Activated T-cell treated with anti-CD3 and anti-CD28 coated beads, Interleukin-2, amount 50 U/mL, for 72 hours (primary cell): ENCODE data around the gene CSN2. TPM values are rescaled to one million over a fixed set of nuclear protein-coding genes. Genes with fewer than 3 reads are reported as not detected.

Experiments used
- ATAC-seq, 2 donors: fragments of 150-1000 bp; cut with Tn5 transposase; replicated peaks in 1 of 2; 2 replicates each; pipeline ENCODE4 v1.10.0; 2021; ENCODE audit warnings: moderate library complexity in 2 of 2, mild to moderate bottlenecking in 1 of 2
- DNase-seq, 2 donors: peaks; one replicate each; pipeline ENCODE4 v3.0.0; 2021 to 2022; ENCODE audit warnings: mixed read lengths in 1 of 2
- H3K27ac Mint-ChIP-seq: one replicate; pipeline ENCODE4 v1.8.0; 2022; ENCODE audit warnings: mild to moderate bottlenecking, moderate library complexity, mixed read lengths
- H3K27me3 Mint-ChIP-seq: one replicate; pipeline ENCODE4 v1.8.0; 2022; ENCODE audit warnings: low read depth, mixed read lengths
- H3K36me3 Mint-ChIP-seq, 2 donors: one replicate each; pipeline ENCODE4 v1.8.0; 2022; ENCODE audit warnings: mixed read lengths in 2 of 2, mild to moderate bottlenecking in 1 of 2; ENCODE audit not compliant: insufficient read depth in 2 of 2
- H3K4me1 Mint-ChIP-seq: one replicate; pipeline ENCODE4 v1.8.0; 2022; ENCODE audit warnings: low read depth, mixed read lengths
- H3K4me3 Mint-ChIP-seq, 2 donors: one replicate each; pipeline ENCODE4 v1.8.0; 2022; ENCODE audit warnings: mild to moderate bottlenecking in 2 of 2, mixed read lengths in 2 of 2, moderate library complexity in 2 of 2
- H3K9me3 Mint-ChIP-seq, 2 donors: one replicate each; pipeline ENCODE4 v1.8.0; 2022; ENCODE audit warnings: mixed read lengths in 2 of 2
- total RNA-seq, 2 donors: library from RNA; stranded (reverse); gene quantifications; one replicate each; pipeline ENCODE4 v1.2.3, GENCODE V29; 2022

CSN2 gene
- total RNA-seq, result not detected

DNA sequence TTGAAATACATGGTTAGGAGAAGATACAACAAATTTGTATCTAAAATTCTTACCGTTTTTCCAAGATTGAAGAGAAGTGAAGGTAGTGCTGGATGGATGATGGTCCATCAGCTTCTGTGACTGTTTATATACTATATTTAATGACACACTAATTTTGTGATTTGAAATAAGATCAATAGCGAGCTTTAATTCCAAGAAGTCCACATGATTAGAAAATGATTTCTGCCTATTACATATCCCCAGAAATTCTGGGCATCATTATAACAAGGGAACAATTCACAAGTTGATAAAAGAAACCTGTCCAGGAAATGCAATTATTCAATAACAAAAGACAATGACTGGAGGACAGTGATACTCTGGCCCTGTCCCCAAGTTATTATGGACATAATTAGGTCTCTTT, at the start of gene CSN2:
CSN2 (minus strand) TSS at position 101 of the 400 bp plus-strand sequence. CDS start 4,733 bp downstream, outside the sequence.
- Mint-ChIP-seq H3K36me3 (no peaks in the 10 kb centered on the region), H3K27me3 (no peaks in the 10 kb centered on the region), H3K27ac (no peak within 1 kb of the TSS), H3K9me3 (no peaks in the 10 kb centered on the region), H3K4me3 (no peak within 1 kb of the TSS), H3K4me1 (no peaks in the 10 kb centered on the region)
- no peak for DNase-seq
- ATAC-seq, result no peak

DNA sequence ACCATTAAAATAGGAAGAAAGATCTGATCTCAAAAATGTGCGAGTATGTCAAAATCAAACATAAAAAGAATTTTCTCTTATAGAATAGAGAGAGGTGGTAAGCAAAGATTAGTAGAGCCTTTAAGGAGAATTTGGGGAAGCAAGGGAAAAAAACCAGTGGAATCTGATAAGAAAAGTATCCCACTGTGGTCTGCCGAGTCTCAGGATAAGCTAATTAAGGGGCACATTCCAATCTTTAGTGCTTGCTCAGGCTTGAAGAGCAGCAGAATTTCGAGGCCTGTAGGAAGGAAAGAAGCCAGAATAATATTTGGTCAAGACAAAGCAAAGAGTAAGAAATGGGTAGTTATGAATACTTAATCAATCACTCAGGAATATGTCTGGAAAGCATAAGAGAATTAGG, 43.2 kb upstream of the CSN2 start:
- H3K4me3 Mint-ChIP-seq, result no peak overlapping the region
- no peak overlapping the region for H3K27ac Mint-ChIP-seq
- no peaks in the 10 kb centered on the region for H3K27me3 Mint-ChIP-seq
- H3K4me1 Mint-ChIP-seq, result no peaks in the 10 kb centered on the region
- no peaks in the 10 kb centered on the region for H3K36me3 Mint-ChIP-seq
- peaks cover 0 to 3% of the 10 kb centered on the region in 2 donors for H3K9me3 Mint-ChIP-seq
- DNase-seq (no peak), ATAC-seq (no peak)

DNA sequence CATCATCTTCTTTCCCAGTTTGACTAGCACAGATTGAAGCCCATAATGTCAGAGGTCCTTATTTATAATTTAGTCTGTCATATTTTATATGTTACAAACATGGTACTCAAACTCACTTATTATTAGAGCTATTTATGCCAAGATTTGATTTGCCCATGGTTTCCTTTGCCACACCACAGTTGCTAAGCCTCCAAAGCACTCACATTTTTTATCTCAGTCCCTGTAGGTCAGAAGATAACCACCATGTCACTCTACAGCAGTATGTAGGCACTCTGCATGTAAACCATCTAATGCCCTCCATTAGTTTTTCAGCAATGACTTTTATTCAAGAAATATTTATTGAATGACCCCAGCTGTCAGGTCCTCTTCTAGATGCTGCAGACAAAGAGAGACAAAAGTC, 37.0 kb upstream of the CSN2 start:
- peaks cover 6% of the 10 kb centered on the region for H3K27me3 Mint-ChIP-seq
- H3K27ac Mint-ChIP-seq, result no peak overlapping the region
- ATAC-seq, result no peak
- no peak for DNase-seq
- no peak overlapping the region for H3K4me3 Mint-ChIP-seq
- no peaks in the 10 kb centered on the region for H3K36me3 Mint-ChIP-seq
- no peaks in the 10 kb centered on the region for H3K4me1 Mint-ChIP-seq
- peaks cover 0 to 3% of the 10 kb centered on the region in 2 donors for H3K9me3 Mint-ChIP-seq

GRCh38 chr4:70000711-70001110, 35.2 kb upstream of the CSN2 start:
- Mint-ChIP-seq H3K36me3 (no peaks in the 10 kb centered on the region), H3K4me1 (no peaks in the 10 kb centered on the region), H3K27me3 (peaks cover 6% of the 10 kb centered on the region), H3K9me3 (peaks cover 0 to 3% of the 10 kb centered on the region in 2 donors), H3K27ac (no peak overlapping the region), H3K4me3 (no peak overlapping the region)
- DNase-seq (no peak), ATAC-seq (no peak)

DNA sequence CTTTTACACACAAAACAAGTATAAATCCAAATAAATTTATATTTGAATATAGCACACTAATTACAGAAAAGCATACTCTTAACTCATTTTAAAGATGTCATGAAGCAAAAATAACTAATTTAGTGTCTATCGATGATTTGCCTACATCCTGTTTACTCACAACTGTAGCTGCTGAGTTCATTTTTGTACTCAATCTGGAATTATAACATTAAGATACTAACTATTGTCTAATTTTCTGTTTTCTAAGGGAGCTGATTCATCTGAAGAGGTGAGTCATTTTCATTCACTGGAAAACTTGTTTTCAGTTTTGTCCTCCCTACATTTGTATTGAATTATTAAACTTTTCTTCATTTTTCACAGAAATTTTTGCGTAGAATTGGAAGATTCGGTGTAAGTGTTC, 33.9 kb upstream of the CSN2 start:
- H3K4me1 Mint-ChIP-seq, result no peaks in the 10 kb centered on the region
- H3K4me3 Mint-ChIP-seq, result no peak overlapping the region
- peaks cover 6% of the 10 kb centered on the region for H3K27me3 Mint-ChIP-seq
- H3K36me3 Mint-ChIP-seq, result no peaks in the 10 kb centered on the region
- ATAC-seq, result no peak
- H3K27ac Mint-ChIP-seq, result no peak overlapping the region
- no peak for DNase-seq
- peaks cover 0 to 3% of the 10 kb centered on the region in 2 donors for H3K9me3 Mint-ChIP-seq

- no peaks in the 10 kb centered on the region for H3K4me1 Mint-ChIP-seq
- ATAC-seq (no peak), DNase-seq (no peak)
- H3K27ac Mint-ChIP-seq, result no peak within 1 kb of the TSS
- H3K4me3 Mint-ChIP-seq, result no peak within 1 kb of the TSS
- H3K27me3 Mint-ChIP-seq, result peaks cover 6% of the 10 kb centered on the region
- peaks cover 0 to 3% of the 10 kb centered on the region in 2 donors for H3K9me3 Mint-ChIP-seq
- no peaks in the 10 kb centered on the region for H3K36me3 Mint-ChIP-seq
Observed at GRCh38 chr4:69995526-69996016, 30.0 kb upstream of the CSN2 start, which contains the start of gene STATH. Gene STATH (plus strand): TSS chr4:69995966. CDS start chr4:69998438, 2,472 bp downstream.

- H3K4me1 Mint-ChIP-seq, result no peaks in the 10 kb centered on the region
- no peak overlapping the region for H3K4me3 Mint-ChIP-seq
- H3K27ac Mint-ChIP-seq, result no peak overlapping the region
- ATAC-seq (no peak), DNase-seq (no peak)
- no peaks in the 10 kb centered on the region for H3K36me3 Mint-ChIP-seq
- H3K9me3 Mint-ChIP-seq, result peaks cover 0 to 3% of the 10 kb centered on the region in 2 donors
- H3K27me3 Mint-ChIP-seq, result peaks cover 6% of the 10 kb centered on the region
Observed at GRCh38 chr4:69994782-69995181, 29.3 kb upstream of the CSN2 start.

DNA sequence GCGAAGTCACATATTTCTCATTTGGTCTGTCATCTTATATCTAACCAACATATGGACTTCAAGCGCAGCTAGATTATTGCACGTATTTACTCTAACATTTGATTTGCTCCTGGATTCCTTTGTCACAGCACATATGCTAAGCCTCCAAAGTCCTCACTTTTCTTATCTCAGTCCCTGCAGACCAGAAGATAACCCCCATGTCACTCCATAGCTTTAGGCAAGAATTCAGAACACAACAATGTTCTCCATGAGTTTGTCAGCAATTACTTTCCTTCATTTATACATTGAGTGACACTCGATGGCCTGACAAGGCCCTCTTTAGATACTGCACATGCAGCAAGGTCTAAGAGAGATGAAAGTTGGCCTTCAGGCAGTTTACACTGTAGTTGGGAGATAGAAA, 25.5 kb upstream of the CSN2 start:
- Mint-ChIP-seq H3K27me3 (no peaks in the 10 kb centered on the region), H3K9me3 (no peaks in the 10 kb centered on the region), H3K27ac (no peak overlapping the region), H3K4me3 (no peak overlapping the region), H3K4me1 (no peaks in the 10 kb centered on the region), H3K36me3 (no peaks in the 10 kb centered on the region)
- ATAC-seq (no peak), DNase-seq (no peak)

DNA sequence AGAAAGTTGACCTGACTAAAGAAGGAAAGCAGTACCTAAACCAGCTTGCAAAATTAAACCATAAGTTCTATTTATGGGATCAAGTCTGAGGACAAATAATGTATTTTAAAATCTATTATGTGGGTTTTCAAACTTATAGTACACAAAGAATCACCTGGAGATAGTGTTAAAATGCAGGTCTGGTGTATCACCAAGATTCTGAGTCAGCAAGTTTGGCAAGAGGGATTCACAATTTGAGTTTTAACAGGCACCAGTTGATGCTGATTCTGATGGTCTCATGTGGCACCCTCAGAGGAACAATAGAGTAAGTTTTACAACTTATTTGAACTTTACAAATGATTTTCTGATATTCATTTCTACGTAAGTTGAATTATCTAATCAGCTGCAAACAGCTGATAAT, 21.1 kb upstream of the CSN2 start:
- no peaks in the 10 kb centered on the region for H3K27me3 Mint-ChIP-seq
- ATAC-seq (no peak), DNase-seq (no peak)
- H3K36me3 Mint-ChIP-seq, result no peaks in the 10 kb centered on the region
- no peaks in the 10 kb centered on the region for H3K4me1 Mint-ChIP-seq
- no peak overlapping the region for H3K4me3 Mint-ChIP-seq
- H3K27ac Mint-ChIP-seq, result no peak overlapping the region
- H3K9me3 Mint-ChIP-seq, result no peaks in the 10 kb centered on the region

GRCh38 chr4:69984030-69984443, 18.5 kb upstream of the CSN2 start:
- DNase-seq (no peak), ATAC-seq (no peak)
- no peak overlapping the region for H3K4me3 Mint-ChIP-seq
- no peak overlapping the region for H3K27ac Mint-ChIP-seq
- no peaks in the 10 kb centered on the region for H3K27me3 Mint-ChIP-seq
- no peaks in the 10 kb centered on the region for H3K4me1 Mint-ChIP-seq
- H3K36me3 Mint-ChIP-seq, result no peaks in the 10 kb centered on the region
- peaks cover 0 to 1% of the 10 kb centered on the region in 2 donors for H3K9me3 Mint-ChIP-seq

DNA sequence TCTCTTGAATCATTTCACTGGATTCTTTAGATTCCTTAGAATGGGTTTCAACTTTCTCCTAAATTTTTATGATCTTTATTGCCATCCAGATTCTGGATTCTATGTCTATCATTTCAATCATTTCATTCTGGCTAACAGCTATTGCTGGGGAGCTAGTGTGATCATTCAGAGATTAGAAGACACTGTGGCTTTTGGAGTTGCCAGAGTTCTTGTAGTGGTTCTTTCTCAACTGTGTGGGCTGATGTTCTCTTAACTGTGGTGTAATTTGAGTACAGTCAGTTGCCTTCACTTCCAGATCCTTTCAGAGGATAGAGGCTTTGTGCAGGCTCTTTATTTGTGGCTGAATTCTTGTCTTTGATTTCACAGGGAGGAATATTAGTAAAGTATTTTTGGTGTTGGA, 12.1 kb upstream of the CSN2 start:
- DNase-seq (no peak), ATAC-seq (no peak)
- Mint-ChIP-seq H3K9me3 (peaks cover 0 to 4% of the 10 kb centered on the region in 2 donors), H3K36me3 (no peaks in the 10 kb centered on the region), H3K27ac (no peak overlapping the region), H3K27me3 (no peaks in the 10 kb centered on the region), H3K4me1 (no peaks in the 10 kb centered on the region), H3K4me3 (no peak overlapping the region)

- peaks cover 0 to 3% of the 10 kb centered on the region in 2 donors for H3K9me3 Mint-ChIP-seq
- H3K27ac Mint-ChIP-seq, result no peak overlapping the region
Observed at GRCh38 chr4:69974631-69975030, 9.1 kb upstream of the CSN2 start.

DNA sequence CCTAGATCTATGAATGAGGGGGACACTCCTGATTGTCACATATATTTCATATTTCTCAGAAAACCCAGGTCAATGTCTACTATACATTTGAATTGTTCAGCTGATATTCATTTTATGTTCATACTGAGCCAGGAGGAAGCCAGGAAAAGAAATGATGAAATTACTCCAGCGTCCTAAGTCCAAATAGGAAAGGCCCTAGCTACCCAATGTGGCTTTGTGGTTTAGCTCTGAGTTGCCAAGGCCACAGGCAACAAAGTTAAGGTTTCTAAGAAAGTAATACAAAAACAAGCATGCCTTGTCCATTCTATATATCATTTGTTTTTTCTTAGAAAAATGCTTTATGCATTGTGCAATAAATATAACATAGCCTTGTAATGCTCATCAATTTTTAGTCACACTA, 4.5 kb upstream of the CSN2 start:
- H3K9me3 Mint-ChIP-seq, result peaks cover 0 to 2% of the 10 kb centered on the region in 2 donors

More at GRCh38 chr4:69974631-69975030, 9.1 kb upstream of the CSN2 start:
- Mint-ChIP-seq H3K36me3 (no peaks in the 10 kb centered on the region), H3K4me1 (no peaks in the 10 kb centered on the region), H3K4me3 (no peak overlapping the region), H3K27me3 (no peaks in the 10 kb centered on the region)
- no peak for ATAC-seq
- no peak for DNase-seq

DNA sequence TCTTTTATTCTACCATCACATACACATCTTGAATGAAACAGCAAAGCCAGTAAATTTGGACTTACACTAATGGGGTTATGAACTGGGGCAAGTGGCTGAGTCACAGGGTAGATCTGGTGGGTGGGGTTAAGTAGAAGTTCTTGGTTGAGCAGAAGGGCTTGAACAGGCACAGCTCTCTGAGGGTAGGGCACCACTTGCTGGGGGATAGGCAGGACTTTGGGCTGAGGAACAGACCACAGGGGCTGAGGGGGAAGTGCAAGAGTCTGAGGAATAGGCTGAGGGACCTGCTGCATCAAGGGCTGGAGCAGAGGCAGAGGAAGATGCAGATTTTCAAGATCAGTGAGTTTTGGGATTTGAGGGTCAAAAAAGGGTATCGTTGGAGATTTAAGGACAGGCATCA, 8.3 kb downstream of the CSN2 start:
- Mint-ChIP-seq H3K27ac (no peak overlapping the region), H3K27me3 (no peaks in the 10 kb centered on the region), H3K4me3 (no peak overlapping the region), H3K9me3 (no peaks in the 10 kb centered on the region), H3K4me1 (no peaks in the 10 kb centered on the region), H3K36me3 (no peaks in the 10 kb centered on the region)
- ATAC-seq (no peak), DNase-seq (no peak)

More for the DNA sequence above, 4.5 kb upstream of the CSN2 start:
- ATAC-seq (no peak), DNase-seq (no peak)
- no peak overlapping the region for H3K4me3 Mint-ChIP-seq
- H3K27ac Mint-ChIP-seq, result no peak overlapping the region
- no peaks in the 10 kb centered on the region for H3K4me1 Mint-ChIP-seq
- H3K36me3 Mint-ChIP-seq, result no peaks in the 10 kb centered on the region
- no peaks in the 10 kb centered on the region for H3K27me3 Mint-ChIP-seq
